NCI-H748 treated with DMSO at 0.1 percent for 48 hours (cell line): ENCODE measurements around the gene OR6K6.

Experiments used
- DNase-seq: peaks from one replicate; lab custom pipeline; 2025; lab: John Stamatoyannopoulos, UW

OR6K6 gene

GRCh38 chr1:158754420-158754819 is at the start of gene OR6K6:
Gene OR6K6 (plus strand): TSS chr1:158754720. CDS start chr1:158754888, 168 bp downstream.
- no peak for DNase-seq

GRCh38 chr1:158706096-158706495 is 48.4 kb upstream of the OR6K6 start:
- no peak for DNase-seq

GRCh38 chr1:158711098-158711497 is 43.4 kb upstream of the OR6K6 start:
- DNase-seq: no peak

GRCh38 chr1:158714754-158715153 is 39.8 kb upstream of the OR6K6 start:
- DNase-seq: no peak

- no peak for DNase-seq
Observed at GRCh38 chr1:158716335-158716734, 38.2 kb upstream of the OR6K6 start.

GRCh38 chr1:158717344-158717743 is 37.2 kb upstream of the OR6K6 start:
- DNase-seq: no peak

- DNase-seq: no peak
Observed at GRCh38 chr1:158719664-158720063, 34.9 kb upstream of the OR6K6 start.

GRCh38 chr1:158720620-158721019 is 33.9 kb upstream of the OR6K6 start, which contains the start of gene OR6K3:
Gene OR6K3 (minus strand): TSS chr1:158720720. CDS start chr1:158718115, 2,605 bp downstream.
- no peak for DNase-seq

GRCh38 chr1:158724442-158724841 is 30.1 kb upstream of the OR6K6 start:
- no peak for DNase-seq

GRCh38 chr1:158728510-158729225 is 25.9 kb upstream of the OR6K6 start:
- DNase-seq: no peak

GRCh38 chr1:158730453-158730852 is 24.1 kb upstream of the OR6K6 start:
- DNase-seq: no peak

GRCh38 chr1:158731707-158732106 is 22.8 kb upstream of the OR6K6 start:
- DNase-seq: no peak

GRCh38 chr1:158732524-158732923 is 22.0 kb upstream of the OR6K6 start:
- no peak for DNase-seq

- no peak for DNase-seq
Observed at GRCh38 chr1:158735848-158736247, 18.7 kb upstream of the OR6K6 start.

- DNase-seq: no peak
Observed at GRCh38 chr1:158752155-158752712, 2.3 kb upstream of the OR6K6 start.

- DNase-seq: no peak
Observed at GRCh38 chr1:158771950-158772866, 17.7 kb downstream of the OR6K6 start, which contains the start of gene OR6N1. Gene OR6N1 (minus strand): TSS chr1:158772195. CDS start chr1:158766682, 5,513 bp downstream.

GRCh38 chr1:158781104-158781503 is 26.6 kb downstream of the OR6K6 start, which contains the start of gene OR6N2:
Gene OR6N2 (minus strand): TSS chr1:158781204. CDS start chr1:158777635, 3,569 bp downstream.
- no peak for DNase-seq

- no peak for DNase-seq
Observed at GRCh38 chr1:158793604-158794003, 39.1 kb downstream of the OR6K6 start.

- DNase-seq: no peak
Observed at GRCh38 chr1:158794247-158794646, 39.7 kb downstream of the OR6K6 start.

- no peak for DNase-seq
Observed at GRCh38 chr1:158798531-158798930, 44.0 kb downstream of the OR6K6 start.

GRCh38 chr1:158799689-158800088 is 45.2 kb downstream of the OR6K6 start:
- no peak for DNase-seq

GRCh38 chr1:158800526-158800925 is 46.0 kb downstream of the OR6K6 start:
- DNase-seq: no peak
